Measurements from ENCODE around the gene ROS1.

GRCh38 chr6:117272891-117273290 lies 152.9 kb downstream of the ROS1 start:
- TF ChIP-seq PPARA (CRISPR knock-in tag; IDR thresholded peaks at IDR 0.05; ENCODE audit: borderline replicate concordance): no peak
- no peak for TF ChIP-seq ZNF70 (CRISPR knock-in tag; IDR thresholded peaks at IDR 0.05)
- no peak for TF ChIP-seq ESRRG (CRISPR knock-in tag; IDR thresholded peaks at IDR 0.05)
- TF ChIP-seq RARB (CRISPR knock-in tag; IDR thresholded peaks at IDR 0.05): no peak
- TF ChIP-seq CREB5 (CRISPR knock-in tag; IDR thresholded peaks at IDR 0.05; ENCODE audit: low read depth): no peak
- no peak for TF ChIP-seq ARNTL (CRISPR knock-in tag; IDR thresholded peaks at IDR 0.05; ENCODE audit: borderline replicate concordance, low read depth)
- TF ChIP-seq CSDC2 (CRISPR knock-in tag; IDR thresholded peaks at IDR 0.05): no peak
- no peak for TF ChIP-seq OSR1 (CRISPR knock-in tag; IDR thresholded peaks at IDR 0.05)
- TF ChIP-seq ZFP3 (CRISPR knock-in tag; IDR thresholded peaks at IDR 0.05): no peak
- no peak for TF ChIP-seq POU6F1 (CRISPR knock-in tag; IDR thresholded peaks at IDR 0.05; ENCODE audit: borderline replicate concordance, low read depth)
- TF ChIP-seq TOX (CRISPR knock-in tag; IDR thresholded peaks at IDR 0.05; ENCODE audit: borderline replicate concordance): no peak
